Large intestine (tissue), 1 donor: Measurements from ENCODE around the gene TIMELESS. TPM values are rescaled to one million over a fixed set of nuclear protein-coding genes. Genes with fewer than 3 reads are reported as not detected.

Source experiments
- polyA plus RNA-seq: library from polyadenylated mRNA; unstranded; fragments of 120-200 nt; gene quantifications from one replicate; pipeline ENCODE4 v1.2.1, GENCODE V29; 2013

Gene TIMELESS
- polyA plus RNA-seq, 1 donor = 21.4 TPM

Other genes starting within 250 kb of the TIMELESS start
- 32.2 TPM for gene RNF41, start 227.5 kb downstream of the TIMELESS start, polyA plus RNA-seq
- 29.1 TPM for gene NABP2, start 225.1 kb downstream of the TIMELESS start, polyA plus RNA-seq
- 524 TPM for gene SLC39A5, start 219.4 kb downstream of the TIMELESS start, polyA plus RNA-seq
- gene ANKRD52, start 191.0 kb downstream of the TIMELESS start, polyA plus RNA-seq = 25.1 TPM
- 12.1 TPM for gene COQ10A, start 182.5 kb downstream of the TIMELESS start, polyA plus RNA-seq
- 143 TPM for gene CS, start 149.1 kb downstream of the TIMELESS start, polyA plus RNA-seq
- gene CNPY2, start 133.4 kb downstream of the TIMELESS start, polyA plus RNA-seq = 179 TPM
- 85.5 TPM for gene PAN2, start 115.4 kb downstream of the TIMELESS start, polyA plus RNA-seq
- 0.75 TPM for gene IL23A, start 110.5 kb downstream of the TIMELESS start, polyA plus RNA-seq
- 124 TPM for gene STAT2, start 89.3 kb downstream of the TIMELESS start, polyA plus RNA-seq
- 0.06 TPM for gene APOF, start 86.6 kb downstream of the TIMELESS start, polyA plus RNA-seq
- gene MIP, start 5.2 kb upstream of the TIMELESS start, polyA plus RNA-seq = 0.24 TPM
- 4.7 TPM for gene SPRYD4, start 19.2 kb upstream of the TIMELESS start, polyA plus RNA-seq
- 1.5 TPM for gene GLS2, start 38.7 kb upstream of the TIMELESS start, polyA plus RNA-seq
- gene RBMS2, start 72.4 kb upstream of the TIMELESS start, polyA plus RNA-seq = 22.5 TPM
- 68.6 TPM for gene BAZ2A, start 180.9 kb upstream of the TIMELESS start, polyA plus RNA-seq
- 583 TPM for gene ATP5F1B, start 196.6 kb upstream of the TIMELESS start, polyA plus RNA-seq
- gene PTGES3, start 238.9 kb upstream of the TIMELESS start, polyA plus RNA-seq = 238 TPM